GM19025 (cell line): Measurements from ENCODE around the gene SNRPA.
"Not testable (repeated sequence)": the region's sequence is repeated elsewhere in the genome, so short reads cannot be mapped to it uniquely, and the experiment has no call there.

Source experiments
- ATAC-seq: cut with Tn5 transposase; IDR thresholded peaks from one replicate; pipeline ENCODE4 v1.9.1; 2021; ENCODE audit warnings: mild to moderate bottlenecking, low read depth, moderate library complexity; ENCODE audit not compliant: unreplicated experiment

Gene SNRPA

DNA sequence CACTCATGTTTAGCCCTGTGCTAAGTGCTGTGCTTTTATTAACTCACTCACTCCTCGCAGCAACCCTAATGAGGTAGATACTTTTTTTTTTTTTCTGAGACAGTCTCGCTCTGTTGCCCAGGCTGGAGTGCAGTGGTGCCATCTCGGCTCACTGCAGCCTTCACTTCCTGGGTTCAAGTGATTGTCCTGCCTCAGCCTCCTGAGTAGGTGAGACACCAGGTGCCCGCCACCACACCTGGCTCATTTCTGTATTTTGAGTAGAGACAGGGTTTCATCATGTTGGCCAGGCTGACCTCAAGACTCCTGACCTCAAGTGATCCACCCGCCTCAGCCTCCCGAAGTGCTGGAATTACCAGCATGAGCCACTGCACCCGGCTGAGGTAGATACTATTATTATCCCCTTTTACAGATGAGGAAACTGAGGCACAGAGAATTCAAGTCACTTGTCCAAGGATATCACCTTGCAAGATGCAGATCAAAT is 31.5 kb upstream of the SNRPA start:
- ATAC-seq, result no peak

DNA sequence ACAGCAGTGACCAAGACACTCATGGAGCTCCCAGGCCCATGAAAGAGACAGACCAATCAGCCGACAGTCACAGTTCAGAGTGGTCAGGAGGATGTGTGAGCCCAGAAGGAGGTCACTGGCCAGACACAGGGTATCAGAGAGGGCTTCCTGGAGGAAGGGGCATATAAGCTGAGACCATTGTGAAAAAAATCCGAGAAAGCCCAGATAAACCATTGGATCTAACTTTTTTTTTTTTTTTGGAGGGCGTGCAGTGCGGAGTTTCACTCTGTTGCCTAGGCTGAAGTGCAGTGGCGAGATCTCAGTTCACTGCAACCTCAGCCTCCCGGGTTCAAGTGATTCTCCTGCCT is 29.9 kb upstream of the SNRPA start:
- ATAC-seq, result no peak

DNA sequence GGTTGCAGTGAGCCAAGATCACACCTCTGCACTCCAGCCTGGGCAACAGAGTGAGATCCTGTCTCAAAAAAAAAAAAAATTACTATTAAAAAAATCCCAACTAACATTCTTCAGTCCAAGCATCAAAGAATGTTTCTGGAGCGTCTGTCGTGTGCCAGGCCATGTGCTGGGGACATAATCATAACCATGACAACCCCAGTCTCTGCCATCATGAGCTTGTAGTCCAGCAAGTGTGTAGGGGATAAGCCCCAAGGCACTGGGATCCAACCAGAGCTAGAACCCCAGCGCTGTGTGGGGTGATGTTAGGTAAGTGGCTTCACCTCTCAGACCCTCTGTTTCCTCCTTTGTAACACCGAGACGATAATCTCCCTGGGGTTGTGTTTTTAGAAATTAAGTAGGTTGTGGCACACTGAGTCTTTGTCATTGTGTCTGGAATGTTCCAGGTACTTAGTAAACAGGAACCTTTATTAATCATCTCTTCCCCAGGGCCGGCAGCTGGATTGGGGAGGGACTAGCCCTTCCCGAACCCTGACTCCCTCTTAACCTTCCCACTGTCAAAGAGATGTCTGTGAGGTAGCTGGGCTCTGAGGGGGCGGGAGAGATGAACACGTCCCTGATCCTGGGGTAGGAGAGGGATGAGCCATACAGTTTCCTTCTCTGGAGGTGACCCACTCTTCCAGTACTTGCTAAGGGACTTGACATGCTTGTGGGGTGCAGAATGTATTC is 28.9 kb upstream of the SNRPA start:
- no peak for ATAC-seq

DNA sequence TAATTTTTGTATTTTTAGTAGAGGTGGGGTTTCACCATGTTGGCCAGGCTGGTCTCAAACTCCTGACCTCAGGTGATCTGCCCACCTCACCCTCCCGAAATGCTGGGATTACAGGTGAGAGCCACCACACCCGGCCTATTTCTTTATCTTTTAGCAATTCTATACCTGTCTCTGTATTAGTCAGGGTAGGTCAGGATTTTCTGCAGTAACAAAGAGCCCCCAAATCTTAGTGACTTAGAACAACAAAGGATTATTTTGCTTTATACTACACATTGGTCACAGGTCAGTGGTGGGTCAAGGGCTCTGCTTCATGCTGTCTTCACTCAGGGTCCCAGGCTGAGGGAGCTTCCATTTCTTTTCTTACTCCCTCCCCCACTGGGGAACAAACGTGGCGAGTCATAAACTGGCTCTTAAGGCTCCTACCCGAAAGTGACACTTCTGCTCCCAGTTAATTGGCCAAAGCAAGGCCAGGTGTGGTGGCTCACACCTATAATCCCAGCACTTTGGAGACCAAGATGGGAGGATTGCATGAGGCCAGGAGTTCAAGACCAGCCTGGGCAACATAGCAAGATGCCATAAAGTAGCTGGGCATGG is 27.2 kb upstream of the SNRPA start:
- ATAC-seq, result no peak

DNA sequence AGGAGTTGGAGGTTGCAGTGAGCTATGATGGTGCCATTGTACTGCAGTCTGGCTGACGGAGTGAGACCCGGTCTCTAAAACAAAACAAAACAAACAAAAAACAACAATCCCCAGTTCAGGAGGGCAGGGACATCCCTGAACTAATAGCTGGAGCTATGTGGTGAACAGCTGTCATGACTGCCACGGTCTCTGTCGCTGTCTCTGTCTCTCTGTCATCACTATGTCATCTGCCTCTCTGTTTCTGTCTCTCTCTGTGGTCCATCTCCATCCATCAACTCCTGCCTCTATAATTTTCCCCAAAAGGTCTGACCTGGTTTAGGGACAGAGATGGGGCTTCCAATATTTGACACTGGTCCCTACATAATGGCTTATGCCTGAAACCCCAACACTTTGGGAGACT is 26.7 kb upstream of the SNRPA start:
- ATAC-seq, result no peak

DNA sequence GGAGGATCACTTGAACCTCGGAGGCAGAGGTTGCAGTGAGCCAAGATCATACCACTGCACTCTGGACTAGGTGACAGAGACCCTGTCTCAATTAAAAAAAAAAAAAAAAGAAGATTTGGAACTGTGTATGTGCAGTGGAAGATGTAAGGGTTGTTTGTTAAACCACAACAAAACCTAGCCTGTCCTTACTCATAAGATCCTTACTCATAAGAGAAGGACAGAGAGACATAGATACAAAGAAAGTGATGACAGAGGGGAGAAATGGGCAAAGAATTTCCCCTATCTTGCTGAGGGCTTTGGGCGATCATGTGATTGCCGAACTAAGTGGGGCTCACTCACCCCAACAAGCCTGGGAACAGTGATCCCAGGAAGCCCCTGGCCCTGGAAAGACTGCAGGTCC is 26.1 kb upstream of the SNRPA start:
- ATAC-seq, result no peak

DNA sequence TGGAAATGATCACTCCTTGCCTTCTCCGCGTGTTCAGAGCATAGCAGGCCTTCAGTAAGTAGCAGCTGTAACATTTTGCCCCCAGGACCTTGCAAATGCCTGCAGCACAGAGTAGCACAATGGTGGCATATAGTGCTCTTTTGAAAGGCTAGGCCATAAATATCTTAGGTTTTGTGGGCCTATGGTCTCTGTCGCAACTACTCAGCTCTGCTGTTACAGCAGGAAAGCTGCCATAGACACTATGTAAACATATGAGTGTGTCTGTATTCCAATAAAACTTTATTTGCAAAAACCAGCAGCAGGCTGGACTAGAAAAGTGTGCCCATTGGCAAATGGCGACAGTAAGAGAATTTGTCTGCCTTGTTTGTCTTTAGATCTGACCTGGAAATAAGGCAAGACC is 24.7 kb upstream of the SNRPA start:
- no peak for ATAC-seq

DNA sequence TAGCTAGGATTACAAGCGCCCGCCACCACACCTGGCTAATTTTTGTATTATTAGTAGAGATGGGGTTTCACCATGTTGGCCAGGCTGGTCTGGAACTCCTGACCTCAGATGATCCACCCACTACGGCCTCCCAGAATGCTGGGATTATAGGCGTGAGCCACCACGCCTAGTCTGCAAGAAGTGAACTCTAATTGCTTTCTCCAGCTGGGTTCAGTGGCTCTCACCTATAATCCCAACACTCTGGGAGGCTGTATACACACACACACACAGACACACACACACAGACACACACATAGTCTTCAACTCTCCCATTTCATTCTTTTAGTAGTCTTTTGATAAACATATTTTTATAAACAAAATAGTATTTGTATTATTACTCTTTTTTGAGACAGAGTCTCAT is 20.9 kb upstream of the SNRPA start:
- ATAC-seq, result not testable (repeated sequence)

DNA sequence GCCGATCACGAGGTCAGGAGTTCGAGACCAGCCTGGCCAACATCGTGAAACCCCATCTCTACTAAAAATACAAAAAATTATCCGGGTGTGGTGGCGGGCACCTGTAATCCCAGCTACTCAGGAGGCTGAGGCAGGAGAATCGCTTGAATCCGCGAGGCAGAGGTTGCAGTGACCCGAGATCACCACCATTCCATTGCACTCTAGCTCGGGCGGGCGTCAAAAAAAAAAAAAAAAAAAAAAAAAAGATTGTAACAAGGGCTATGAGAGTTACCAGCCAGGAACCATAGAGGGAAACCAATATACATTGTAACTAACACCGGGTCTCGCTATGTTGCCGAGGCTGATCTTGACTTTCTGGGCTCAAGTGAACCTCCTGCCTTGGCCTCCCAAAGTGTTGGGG is 18.7 kb upstream of the SNRPA start:
- not testable (repeated sequence) for ATAC-seq

DNA sequence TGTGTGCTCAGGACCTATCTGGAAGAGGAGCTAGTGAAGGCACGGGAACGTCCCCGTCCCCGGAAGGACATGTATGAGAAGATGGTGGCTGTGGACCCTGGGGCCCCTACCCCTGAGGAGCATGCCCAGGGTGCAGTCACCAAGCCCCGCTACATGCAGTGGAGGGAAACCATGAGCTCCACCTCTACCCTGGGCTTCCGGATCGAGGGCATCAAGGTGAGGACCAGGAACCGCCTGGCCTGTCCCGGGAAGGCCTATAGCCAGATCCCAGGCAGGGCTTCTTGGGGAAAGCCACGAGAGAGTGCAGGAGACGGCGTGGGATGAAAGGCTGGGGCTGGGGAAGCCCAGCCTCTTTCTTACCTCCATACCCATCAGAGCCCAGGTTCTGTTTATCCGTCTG is 17.9 kb upstream of the SNRPA start:
- no peak for ATAC-seq

DNA sequence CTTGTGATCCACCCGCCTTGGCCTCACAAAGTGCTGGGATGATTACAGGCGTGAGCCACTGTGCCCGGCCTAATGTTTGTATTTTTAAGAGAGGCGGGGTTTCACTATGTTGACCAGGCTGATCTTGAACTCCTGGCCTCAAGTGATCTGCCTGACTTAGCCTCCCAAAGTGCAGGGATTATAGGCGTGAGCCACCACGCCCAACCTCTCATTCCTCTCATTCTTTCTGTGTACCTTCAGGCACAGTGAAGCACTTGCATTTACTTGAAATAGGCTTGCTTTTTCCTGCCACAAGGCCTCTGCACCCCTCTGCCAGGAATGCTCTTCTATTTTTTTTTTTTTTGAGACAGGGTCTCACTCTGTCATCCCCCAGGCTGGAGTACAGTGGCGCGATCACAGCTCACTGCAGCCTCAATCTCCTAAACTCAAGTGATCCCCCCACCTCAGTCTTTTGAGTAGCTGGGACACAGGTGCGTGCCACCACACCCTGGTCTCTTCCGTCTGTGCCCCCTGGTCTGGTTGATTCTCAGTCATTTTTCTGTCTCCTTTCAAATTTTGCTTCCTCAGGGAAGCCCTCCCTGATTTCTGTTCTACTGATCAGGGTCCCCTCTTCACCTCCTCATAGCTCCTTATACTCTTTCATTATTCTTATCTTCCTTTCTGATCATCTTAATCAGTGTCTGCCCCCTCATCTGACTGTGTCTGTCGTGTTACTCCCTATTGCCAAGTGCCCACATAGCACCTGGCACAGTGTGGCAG is 15.8 kb upstream of the SNRPA start:
- no peak for ATAC-seq

DNA sequence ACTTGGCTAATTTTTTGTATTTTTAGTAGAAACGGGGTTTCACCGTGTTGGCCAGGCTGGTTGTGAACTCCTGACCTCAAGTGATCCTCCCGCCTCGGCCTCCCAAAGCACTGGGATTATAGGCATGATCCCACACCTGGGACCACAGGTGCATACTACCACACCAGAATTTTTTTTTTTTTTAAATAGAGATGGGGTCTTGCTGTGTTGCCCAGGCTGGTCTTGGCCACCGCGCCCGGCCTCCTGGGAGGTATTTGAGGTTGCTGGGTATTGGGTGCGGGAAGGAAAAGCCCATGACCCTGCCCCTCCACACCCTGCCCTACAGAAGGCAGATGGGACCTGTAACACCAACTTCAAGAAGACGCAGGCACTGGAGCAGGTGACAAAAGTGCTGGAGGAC is 14.3 kb upstream of the SNRPA start:
- no peak for ATAC-seq

DNA sequence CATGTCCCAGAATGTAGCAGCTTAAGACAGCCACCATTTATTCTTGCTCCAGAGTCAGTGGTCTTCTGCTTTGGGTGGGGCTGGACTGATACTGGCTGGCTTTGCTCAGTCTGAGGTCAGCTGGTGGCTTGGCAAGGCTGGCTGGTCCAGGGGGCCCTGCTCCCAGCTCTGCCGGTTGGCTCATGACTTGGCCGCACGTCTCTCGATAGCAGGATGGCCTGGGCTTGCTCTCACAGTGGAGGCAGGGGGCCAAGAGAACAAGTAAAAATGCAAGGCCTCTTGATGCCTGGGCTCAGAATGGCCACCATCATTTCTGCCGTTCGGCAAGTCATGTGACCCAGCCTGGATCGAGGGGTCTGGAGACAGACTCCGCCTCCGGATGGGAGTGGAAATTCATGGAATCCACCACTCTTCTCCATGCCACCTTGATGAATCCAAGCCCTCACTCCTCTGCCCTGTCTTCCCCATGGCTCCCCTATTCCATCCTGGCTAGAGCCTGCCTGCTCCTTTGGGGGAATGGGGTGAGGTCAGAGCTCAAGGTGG is 13.8 kb upstream of the SNRPA start:
- no peak for ATAC-seq

DNA sequence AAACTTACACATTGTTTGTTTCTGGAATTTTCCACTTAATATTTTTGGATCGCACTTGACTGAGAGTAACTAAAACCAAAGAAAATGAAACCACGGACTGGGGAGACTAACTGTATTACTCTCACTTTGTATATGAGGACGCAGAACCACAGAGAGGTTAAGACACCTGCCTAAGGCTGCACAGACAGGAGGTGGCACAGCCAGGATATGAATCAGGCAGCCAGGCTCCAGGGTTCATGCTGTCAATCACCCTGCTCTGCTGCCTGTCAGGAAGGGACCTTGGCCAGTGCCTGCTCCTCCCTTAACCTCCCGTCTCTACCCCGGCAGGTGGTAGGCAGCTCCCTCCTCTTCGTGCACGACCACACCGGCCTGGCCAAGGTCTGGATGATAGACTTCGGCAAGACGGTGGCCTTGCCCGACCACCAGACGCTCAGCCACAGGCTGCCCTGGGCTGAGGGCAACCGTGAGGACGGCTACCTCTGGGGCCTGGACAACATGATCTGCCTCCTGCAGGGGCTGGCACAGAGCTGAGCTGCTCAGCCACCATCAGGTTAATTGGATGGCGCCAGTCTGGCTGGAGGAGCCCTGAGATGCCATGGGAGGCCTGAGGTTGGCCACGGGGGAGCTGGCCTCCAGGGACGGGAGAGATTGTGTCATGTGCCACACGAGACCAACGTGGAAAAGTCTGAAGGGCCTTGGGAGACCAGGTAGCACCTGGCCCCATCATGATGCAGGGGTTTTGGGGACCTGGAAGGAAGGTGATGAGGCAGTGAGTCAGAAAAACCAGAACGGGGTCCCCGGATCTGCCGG is 11.8 kb upstream of the SNRPA start:
- no peak for ATAC-seq

DNA sequence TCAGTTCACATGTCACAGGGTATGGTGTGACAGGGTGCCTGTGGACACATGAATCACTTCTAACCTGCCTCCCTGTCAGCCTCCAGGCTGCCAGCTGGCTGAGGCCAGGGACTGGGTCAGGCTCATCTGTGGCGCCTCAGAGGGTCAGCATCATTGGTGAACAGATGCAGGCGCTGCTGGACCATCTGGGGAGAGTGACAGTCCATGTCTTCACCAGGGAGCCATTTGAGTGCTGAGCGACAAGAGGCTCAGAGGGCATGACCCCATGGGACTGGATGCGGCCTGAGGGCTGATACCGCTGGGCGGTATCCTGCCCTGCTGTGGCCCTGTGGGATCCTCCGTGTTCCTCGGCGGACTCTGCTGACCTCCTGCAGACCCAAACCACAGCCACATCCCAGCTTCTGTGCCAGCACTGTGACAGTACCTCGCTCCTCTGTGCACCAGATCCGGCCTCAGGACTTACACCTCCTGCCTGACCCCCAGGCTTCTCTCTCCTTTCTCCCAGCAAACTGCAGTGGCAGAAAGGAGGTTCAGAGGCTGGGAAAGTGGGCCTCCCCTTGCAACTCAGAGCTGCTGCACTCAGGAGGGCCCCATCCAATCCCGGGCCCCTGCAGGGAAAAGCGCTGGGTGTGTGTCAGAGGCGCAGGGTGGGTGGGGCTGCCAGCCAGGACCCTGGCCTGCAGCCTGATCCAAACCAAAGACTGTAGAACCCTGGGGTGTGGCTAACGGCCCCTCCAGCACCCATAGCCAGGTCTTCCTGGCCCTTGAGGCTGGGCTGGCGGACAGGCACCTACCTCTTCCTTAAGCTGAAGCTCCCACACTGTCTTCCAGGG is 10.9 kb upstream of the SNRPA start:
- no peak for ATAC-seq

DNA sequence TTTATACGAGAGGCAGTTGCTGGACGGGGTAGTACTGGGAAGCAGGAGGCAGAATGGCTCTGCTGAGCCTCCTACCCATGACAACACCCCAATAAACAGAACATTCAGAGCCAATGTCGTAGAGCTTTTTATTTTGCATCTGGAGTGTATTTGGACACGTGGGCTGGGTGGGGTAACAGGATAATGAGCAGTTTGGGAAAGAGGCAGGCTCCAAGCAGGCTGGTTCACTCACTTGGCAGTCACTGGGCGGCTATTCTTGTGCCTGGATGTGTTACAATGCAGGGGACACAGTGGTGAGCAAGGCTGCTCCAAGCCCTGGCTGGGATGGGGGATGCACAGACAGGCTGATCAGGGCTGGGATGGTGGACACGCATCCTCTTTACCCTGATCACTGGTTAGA is 10.3 kb upstream of the SNRPA start:
- ATAC-seq, result no peak

DNA sequence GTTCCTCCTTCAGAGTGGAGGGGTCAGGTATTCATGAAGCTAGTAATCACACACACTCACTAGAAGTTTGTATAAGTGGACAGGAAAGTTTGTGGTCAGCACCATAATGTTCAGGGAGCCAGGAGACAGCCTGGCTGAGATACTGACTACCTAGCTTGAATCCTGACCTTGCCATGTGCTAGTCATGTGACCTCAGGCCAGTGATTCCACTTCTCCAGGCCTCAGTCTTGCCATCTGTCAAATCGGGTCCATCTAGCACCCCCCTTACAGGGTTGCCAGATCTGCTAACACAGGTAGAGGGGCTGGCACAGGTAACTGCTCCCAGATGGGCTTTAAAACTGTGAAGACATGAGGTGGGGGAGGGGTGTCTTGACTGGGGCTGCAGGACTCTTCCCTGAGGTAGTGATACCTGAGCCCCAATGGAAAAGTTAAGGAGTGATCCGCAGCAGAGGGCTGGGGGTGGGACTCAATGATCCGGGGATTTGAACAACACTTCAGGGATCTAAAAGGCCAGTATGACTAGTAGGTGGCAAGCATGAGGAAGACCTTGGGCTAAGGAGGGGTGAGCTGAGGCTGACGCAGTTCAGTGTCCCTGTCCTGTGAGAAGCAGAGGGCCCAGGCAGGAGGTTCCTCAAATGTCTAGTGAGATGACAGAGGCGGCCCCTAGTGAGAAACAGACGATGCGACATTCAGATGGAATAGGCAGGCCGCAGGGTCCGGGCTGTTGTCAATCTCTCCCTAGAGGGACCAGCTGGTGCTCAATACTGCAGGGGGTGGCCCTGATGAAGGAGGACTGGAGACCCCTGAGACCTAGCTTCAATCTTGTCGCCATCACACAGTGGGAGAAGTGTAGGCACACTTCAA is 9.2 kb upstream of the SNRPA start:
- no peak for ATAC-seq

DNA sequence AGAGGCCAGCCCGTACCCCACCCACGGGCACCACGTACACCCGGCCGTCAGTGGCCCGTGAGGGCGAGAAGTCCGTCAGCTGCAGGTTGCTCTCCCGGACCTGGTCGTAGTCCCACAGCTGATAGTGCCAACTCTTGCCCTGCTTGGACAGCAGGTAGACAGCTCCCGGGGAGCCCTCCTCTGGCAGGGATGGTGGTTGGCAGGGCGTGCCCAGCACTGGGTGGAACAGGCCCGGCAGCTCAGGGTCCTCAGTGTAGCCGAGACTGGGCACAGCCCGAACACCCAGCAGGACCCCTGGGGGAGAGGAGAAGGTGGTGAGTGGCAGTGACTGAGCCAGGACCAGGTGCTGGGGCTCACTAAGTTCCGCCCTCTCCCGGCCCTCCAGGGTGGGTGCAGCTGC is 8.5 kb upstream of the SNRPA start:
- no peak for ATAC-seq

DNA sequence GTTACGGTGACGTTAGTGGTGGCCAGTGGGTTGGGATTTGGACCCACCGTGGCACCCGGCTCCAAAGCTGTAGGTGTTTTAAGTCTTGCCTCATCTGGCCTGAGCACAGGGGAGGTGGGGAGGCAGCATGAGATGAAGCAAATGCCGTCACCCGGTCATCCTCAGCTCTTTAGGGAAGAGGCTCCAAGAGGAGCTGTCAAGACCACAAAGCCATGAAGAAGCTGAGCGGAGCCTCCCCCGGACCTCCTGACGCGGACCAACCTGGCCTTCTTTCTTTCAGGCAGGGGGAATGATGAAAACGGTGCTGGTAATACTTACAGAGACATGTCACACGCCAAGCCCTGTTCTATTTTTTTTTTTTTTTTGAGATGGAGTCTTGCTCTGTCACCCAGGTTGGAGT is 8.1 kb upstream of the SNRPA start:
- no peak for ATAC-seq
